NCI-H69 (cell line): ENCODE data around the gene MRPL58.
"Not testable (repeated sequence)": the region's sequence is repeated elsewhere in the genome, so short reads cannot be mapped to it uniquely, and the experiment has no call there.

Experiments used
- DNase-seq: peaks from one replicate; lab custom pipeline; 2025; lab: John Stamatoyannopoulos, UW

Gene MRPL58

GRCh38 chr17:75013092-75013559 lies 656 bp downstream of the MRPL58 start:
- DNase-seq = no peak

- DNase-seq = no peak
Observed at GRCh38 chr17:75019146-75019545, 6.7 kb downstream of the MRPL58 start.

- DNase-seq = no peak
Observed at GRCh38 chr17:75019710-75020109, 7.2 kb downstream of the MRPL58 start.

GRCh38 chr17:75020331-75021110 lies 8.1 kb downstream of the MRPL58 start:
- DNase-seq = no peak

GRCh38 chr17:75024686-75025397 lies 12.4 kb downstream of the MRPL58 start:
- DNase-seq = no peak

- DNase-seq = not testable (repeated sequence)
Observed at GRCh38 chr17:75025398-75025734, 12.9 kb downstream of the MRPL58 start.

- DNase-seq = not testable (repeated sequence)
Observed at GRCh38 chr17:75026650-75027049, 14.2 kb downstream of the MRPL58 start.

GRCh38 chr17:75030161-75030560 lies 17.7 kb downstream of the MRPL58 start:
- no peak for DNase-seq

- peak; percentile 88 for DNase-seq
Observed at GRCh38 chr17:75031972-75032719, 19.7 kb downstream of the MRPL58 start.

- peak; percentile 64 for DNase-seq
Observed at GRCh38 chr17:75032720-75033280, 20.3 kb downstream of the MRPL58 start.

- peak; percentile 94 for DNase-seq
Observed at GRCh38 chr17:75033346-75034235, 21.1 kb downstream of the MRPL58 start.

GRCh38 chr17:75034236-75034908 lies 21.9 kb downstream of the MRPL58 start:
- DNase-seq = peak; percentile 95

GRCh38 chr17:75036643-75037268 lies 24.3 kb downstream of the MRPL58 start:
- DNase-seq = peak; percentile 95

GRCh38 chr17:75039238-75039637 lies 26.8 kb downstream of the MRPL58 start:
- DNase-seq = no peak

- DNase-seq = no peak
Observed at GRCh38 chr17:75041656-75042280, 29.3 kb downstream of the MRPL58 start.

- not testable (repeated sequence) for DNase-seq
Observed at GRCh38 chr17:75043789-75044188, 31.3 kb downstream of the MRPL58 start.

- DNase-seq = no peak
Observed at GRCh38 chr17:75044716-75045115, 32.2 kb downstream of the MRPL58 start.

- not testable (repeated sequence) for DNase-seq
Observed at GRCh38 chr17:75045946-75046406, 33.5 kb downstream of the MRPL58 start.
